ENCODE results near the gene CIART. TPM values are rescaled to one million over a fixed set of nuclear protein-coding genes. Genes with fewer than 3 reads are reported as not detected.

Gene CIART
- total and polyA plus RNA-seq, 10 of the 15 experiments (the other 5 are each of a cell fraction or from before 2014, with no cell fraction given) = 0.44 to 1.4 (median 0.67) TPM

DNA sequence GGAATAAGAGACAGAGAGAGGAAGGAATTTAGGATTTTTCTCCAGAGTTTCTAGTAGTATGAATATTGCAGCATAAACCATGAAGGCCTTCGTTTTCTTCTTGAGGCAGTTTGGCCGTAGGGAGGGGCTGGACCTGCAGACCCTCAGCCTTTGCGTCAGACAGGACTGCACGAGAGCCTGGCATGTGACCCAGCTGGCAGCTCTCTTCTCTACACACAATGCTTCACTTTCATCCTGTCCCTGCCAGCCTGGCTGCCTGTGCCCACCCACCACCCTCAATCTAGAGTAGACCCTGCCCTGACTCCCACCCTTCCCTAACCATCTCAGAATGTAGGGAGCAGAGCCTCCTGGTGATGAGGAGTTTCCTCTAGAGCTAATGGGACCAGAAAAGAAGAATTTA, 23.1 kb upstream of the CIART start:
- Histone ChIP-seq H3K9me3 (replicated peaks; ENCODE audit: control insufficient read depth, insufficient read depth, low read length) (no peaks in the 10 kb centered on the region), H3K79me2 (ENCODE audit: control insufficient read depth, insufficient read depth, low read length) (no peaks in the 10 kb centered on the region), H3K27me3 (replicated peaks in 1 of 2; ENCODE audit: control insufficient read depth in 2 of 2, insufficient read depth in 2 of 2, low read length in 1 of 2) (no peaks in the 10 kb centered on the region; a peak in 2 of 4 replicates), H2AFZ (ENCODE audit: control insufficient read depth, low read depth, low read length) (no peak overlapping the region), H3K4me3 (no peak overlapping the region), H3K4me2 (ENCODE audit: control insufficient read depth, insufficient read depth) (no peak overlapping the region), H3K36me3 (ENCODE audit: control insufficient read depth in 2 of 2, insufficient read depth in 2 of 2, low read length in 1 of 2) (no peaks in the 10 kb centered on the region), H3K4me1 (ENCODE audit: control insufficient read depth, insufficient read depth, low read length) (peaks cover 5% of the 10 kb centered on the region; the same call in 1 of the 2 replicates), H4K20me1 (ENCODE audit: control insufficient read depth, insufficient read depth) (no peaks in the 10 kb centered on the region), H3K27ac (ENCODE audit: control insufficient read depth, insufficient read depth) (no peak overlapping the region), H3K9ac (ENCODE audit: control insufficient read depth, insufficient read depth, low read length) (no peak overlapping the region)
- FAIRE-seq (peak; percentile 13), DNase-seq (ENCODE audit: low read depth, low spot score) (no peak), ATAC-seq (no peak)
- BruUV-seq (replicated peaks) = no TSS peak
- in situ Hi-C loops (cut with MboI) = loop anchor here (5.0 kb wide), 1 partner anchor 738 kb away; no protein-coding TSS in a partner anchor
- RAD21 ChIA-PET (ENCODE audit: unreplicated experiment) = no interaction called here
- SMC1A ChIA-PET (ENCODE audit: uncharacterized antibody, unreplicated experiment) = interaction anchor here (0.6 kb wide), 1 partner anchor 104 kb away, joined by 3 read pairs; no protein-coding TSS in a partner anchor
- TF ChIP-seq POLR2AphosphoS5 (IDR thresholded peaks at IDR 0.05; ENCODE audit: low read length) = no peak
- no peak for TF ChIP-seq ZNF622 (IDR thresholded peaks at IDR 0.05)
- TF ChIP-seq, protein P1, sequence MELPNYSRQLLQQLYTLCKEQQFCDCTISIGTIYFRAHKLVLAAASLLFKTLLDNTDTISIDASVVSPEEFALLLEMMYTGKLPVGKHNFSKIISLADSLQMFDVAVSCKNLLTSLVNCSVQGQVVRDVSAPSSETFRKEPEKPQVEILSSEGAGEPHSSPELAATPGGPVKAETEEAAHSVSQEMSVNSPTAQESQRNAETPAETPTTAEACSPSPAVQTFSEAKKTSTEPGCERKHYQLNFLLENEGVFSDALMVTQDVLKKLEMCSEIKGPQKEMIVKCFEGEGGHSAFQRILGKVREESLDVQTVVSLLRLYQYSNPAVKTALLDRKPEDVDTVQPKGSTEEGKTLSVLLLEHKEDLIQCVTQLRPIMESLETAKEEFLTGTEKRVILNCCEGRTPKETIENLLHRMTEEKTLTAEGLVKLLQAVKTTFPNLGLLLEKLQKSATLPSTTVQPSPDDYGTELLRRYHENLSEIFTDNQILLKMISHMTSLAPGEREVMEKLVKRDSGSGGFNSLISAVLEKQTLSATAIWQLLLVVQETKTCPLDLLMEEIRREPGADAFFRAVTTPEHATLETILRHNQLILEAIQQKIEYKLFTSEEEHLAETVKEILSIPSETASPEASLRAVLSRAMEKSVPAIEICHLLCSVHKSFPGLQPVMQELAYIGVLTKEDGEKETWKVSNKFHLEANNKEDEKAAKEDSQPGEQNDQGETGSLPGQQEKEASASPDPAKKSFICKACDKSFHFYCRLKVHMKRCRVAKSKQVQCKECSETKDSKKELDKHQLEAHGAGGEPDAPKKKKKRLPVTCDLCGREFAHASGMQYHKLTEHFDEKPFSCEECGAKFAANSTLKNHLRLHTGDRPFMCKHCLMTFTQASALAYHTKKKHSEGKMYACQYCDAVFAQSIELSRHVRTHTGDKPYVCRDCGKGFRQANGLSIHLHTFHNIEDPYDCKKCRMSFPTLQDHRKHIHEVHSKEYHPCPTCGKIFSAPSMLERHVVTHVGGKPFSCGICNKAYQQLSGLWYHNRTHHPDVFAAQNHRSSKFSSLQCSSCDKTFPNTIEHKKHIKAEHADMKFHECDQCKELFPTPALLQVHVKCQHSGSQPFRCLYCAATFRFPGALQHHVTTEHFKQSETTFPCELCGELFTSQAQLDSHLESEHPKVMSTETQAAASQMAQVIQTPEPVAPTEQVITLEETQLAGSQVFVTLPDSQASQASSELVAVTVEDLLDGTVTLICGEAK (IDR thresholded peaks at IDR 0.05; ENCODE audit: borderline replicate concordance) = no peak
- TF ChIP-seq TAF1 (IDR thresholded peaks at IDR 0.05; ENCODE audit: borderline replicate concordance, low read depth, low read length) = no peak
- TF ChIP-seq SIX5 (IDR thresholded peaks at IDR 0.05; ENCODE audit: low read depth, low read length, severe bottlenecking) = no peak
- intact Hi-C loops (cut with micrococcal nuclease; ENCODE audit: unreplicated experiment) = loop anchor here (5.0 to 10.0 kb wide), 5 partner anchors 168 to 736 kb away; partner anchors contain the start of gene FALEC
- CTCF ChIA-PET = interaction anchor here (5.8 kb wide), 1 partner anchor 22 kb away, joined by 27 read pairs; the partner anchor contains the start of gene CIART
- POLR2A ChIA-PET = interaction anchor here (0.7 to 1.2 kb wide), 2 partner anchors 13 to 112 kb away, joined by 3 to 5 read pairs; partner anchors contain the start of gene C1orf54
- 14% methylated on average over 4 of the region's 4 CpGs for WGBS (ENCODE audit: insufficient coverage, insufficient replicate concordance, low lambda C conversion rate, missing lambda C conversion rate)
